HG02571 (cell line): ENCODE data around the gene SIM2.

Source experiments
- ATAC-seq: cut with Tn5 transposase; IDR thresholded peaks from one replicate; pipeline ENCODE4 v1.9.1; 2021; ENCODE audit warnings: mild to moderate bottlenecking, moderate library complexity; ENCODE audit not compliant: unreplicated experiment

SIM2 gene

GRCh38 chr21:36759348-36760083 lies 60.6 kb downstream of the SIM2 start:
- no peak for ATAC-seq

GRCh38 chr21:36761685-36762084 lies 62.8 kb downstream of the SIM2 start:
- no peak for ATAC-seq

- ATAC-seq, result no peak
Measured at GRCh38 chr21:36762642-36763041, 63.7 kb downstream of the SIM2 start.

GRCh38 chr21:36763305-36763704 lies 64.4 kb downstream of the SIM2 start:
- ATAC-seq, result no peak

- ATAC-seq, result no peak
Measured at GRCh38 chr21:36765229-36765628, 66.3 kb downstream of the SIM2 start.

GRCh38 chr21:36766511-36766910 lies 67.6 kb downstream of the SIM2 start:
- no peak for ATAC-seq

GRCh38 chr21:36767096-36767495 lies 68.2 kb downstream of the SIM2 start:
- no peak for ATAC-seq

GRCh38 chr21:36768496-36768895 lies 69.6 kb downstream of the SIM2 start:
- no peak for ATAC-seq

- no peak for ATAC-seq
Measured at GRCh38 chr21:36769051-36769839, 70.3 kb downstream of the SIM2 start.

GRCh38 chr21:36773117-36773516 lies 74.2 kb downstream of the SIM2 start:
- ATAC-seq, result no peak

GRCh38 chr21:36773995-36774394 lies 75.1 kb downstream of the SIM2 start:
- ATAC-seq, result no peak

- ATAC-seq, result no peak
Measured at GRCh38 chr21:36776981-36777617, 78.2 kb downstream of the SIM2 start.

- ATAC-seq, result no peak
Measured at GRCh38 chr21:36780861-36781260, 81.9 kb downstream of the SIM2 start.

- no peak for ATAC-seq
Measured at GRCh38 chr21:36783612-36784374, 84.9 kb downstream of the SIM2 start.

GRCh38 chr21:36784947-36785346 lies 86.0 kb downstream of the SIM2 start:
- no peak for ATAC-seq

GRCh38 chr21:36785615-36786014 lies 86.7 kb downstream of the SIM2 start:
- no peak for ATAC-seq

GRCh38 chr21:36786186-36786585 lies 87.3 kb downstream of the SIM2 start:
- ATAC-seq, result no peak

GRCh38 chr21:36788120-36788638 lies 89.3 kb downstream of the SIM2 start:
- ATAC-seq, result no peak

- no peak for ATAC-seq
Measured at GRCh38 chr21:36790616-36791015, 91.7 kb downstream of the SIM2 start.

GRCh38 chr21:36791180-36791579 lies 92.3 kb downstream of the SIM2 start:
- no peak for ATAC-seq
